Lung (tissue), 12 donors: ENCODE data around the gene SLC35E3. TPM values are rescaled to one million over a fixed set of nuclear protein-coding genes. Genes with fewer than 3 reads are reported as not detected.
"Not testable (repeated sequence)": the region's sequence is repeated elsewhere in the genome, so short reads cannot be mapped to it uniquely, and the experiment has no call there.

ENCODE experiments used
- ATAC-seq: fragments of 200-7000 bp; cut with Tn5 transposase; one replicate; pipeline ENCODE4 v1.9.1; 2020; ENCODE audit warnings: moderate number of reproducible peaks; ENCODE audit not compliant: insufficient read depth, low FRiP score
- DNase-seq, 3 donors: peaks; one replicate each; pipeline ENCODE4 v3.0.0-alpha.2; 2013 to 2017
- H3K27ac ChIP-seq, 2 donors: one replicate each; pipeline ENCODE4 v1.5.1; 2013; ENCODE audit warnings: mild to moderate bottlenecking in 2 of 2, moderate library complexity in 2 of 2, control low read depth in 1 of 2, inconsistent platforms in 1 of 2, low read depth in 1 of 2, low read length in 1 of 2
- H3K27me3 ChIP-seq, 3 donors: one replicate each; pipeline ENCODE4 v1.5.1; 2013; ENCODE audit warnings: low read length in 2 of 3; ENCODE audit not compliant: control insufficient read depth in 3 of 3, insufficient read depth in 3 of 3
- H3K36me3 ChIP-seq, 4 donors: one replicate each; pipeline ENCODE4 v1.5.1; 2013; ENCODE audit warnings: low read length in 4 of 4, mild to moderate bottlenecking in 1 of 4, moderate library complexity in 1 of 4; ENCODE audit not compliant: control insufficient read depth in 4 of 4, insufficient read depth in 4 of 4
- H3K4me1 ChIP-seq, 5 donors: one replicate each; pipeline ENCODE4 v1.5.1; 2013; ENCODE audit warnings: low read length in 5 of 5, mild to moderate bottlenecking in 2 of 5, moderate library complexity in 1 of 5; ENCODE audit not compliant: control insufficient read depth in 5 of 5, insufficient read depth in 5 of 5
- H3K4me3 ChIP-seq: one replicate; pipeline ENCODE4 v1.5.1; 2013; ENCODE audit warnings: mild to moderate bottlenecking, control low read depth, moderate library complexity
- H3K9ac ChIP-seq, 2 donors: one replicate each; pipeline ENCODE4 v1.5.1; 2013; ENCODE audit warnings: low read length in 2 of 2, control low read depth in 1 of 2; ENCODE audit not compliant: insufficient read depth in 1 of 2
- H3K9me3 ChIP-seq, 4 donors: one replicate each; pipeline ENCODE4 v1.5.1; 2013; ENCODE audit warnings: low read length in 3 of 4, mild to moderate bottlenecking in 1 of 4, moderate library complexity in 1 of 4; ENCODE audit not compliant: control insufficient read depth in 4 of 4, insufficient read depth in 3 of 4
- WGBS, 2 donors: extraction: QIAGEN DNeasy Blood & Tissue Kit; methylation state at CpG; one replicate each; pipeline ENCODE4 v1.1.7; 2013; 5-methylcytosine and 5-hydroxymethylcytosine counted together
- polyA plus RNA-seq, 2 donors: library from polyadenylated mRNA; stranded (reverse); fragments of 200-250 nt; gene quantifications; one replicate each; pipeline ENCODE4 v1.2.1, GENCODE V29; 2013
- total RNA-seq, 2 donors: library from RNA; depleted of rRNA in 1 of 2; stranded (reverse); fragments of >200 nt in 1 of 2; gene quantifications; one replicate each; pipeline ENCODE4 v1.2.1, GENCODE V29; 2014 to 2021
- TF ChIP-seq, protein P1 (sequence below): IDR thresholded peaks from 2 replicates; pipeline ENCODE4 v1.5.1; 2012; ENCODE audit warnings: mild to moderate bottlenecking; ENCODE audit errors: control extremely low read depth, extremely low read depth
- donor health status: control.
- donor health status: control.
- donor health status: Bipolar disorder and iron deficiency.
- donor health status: healthy.
- donor health status: DM: yes; HTN: yes; CAD: no.

Gene SLC35E3
- total and polyA plus RNA-seq, 4 donors = 4.0 to 14.4 (median 9.0) TPM

DNA sequence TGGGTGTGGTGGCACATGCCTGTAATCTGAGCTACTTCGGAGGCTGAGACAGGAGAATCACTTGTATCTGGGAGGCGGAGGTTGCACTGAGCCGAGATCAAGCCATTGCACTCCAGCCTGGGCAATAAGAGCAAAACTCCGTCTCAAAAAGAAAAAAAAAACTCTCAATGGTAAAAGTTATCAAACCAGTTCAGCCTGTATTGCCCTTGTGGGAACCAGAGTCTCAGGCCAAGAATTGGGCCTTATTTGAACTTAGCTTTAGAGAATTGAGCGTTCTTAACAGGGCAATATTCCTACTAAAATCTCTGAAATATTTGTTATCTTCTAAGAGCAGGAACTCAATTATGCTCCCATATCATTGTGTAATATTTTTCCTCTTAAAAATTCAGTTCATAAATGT, 54.3 kb downstream of the SLC35E3 start:
- WGBS, 2 donors = 73 to 84% methylated on average over 5 of the region's 5 CpGs
- H3K27ac ChIP-seq = no peak overlapping the region
- DNase-seq (peak in 2 of 3 donors; percentile 30 to 58), ATAC-seq (no peak)
- H3K9ac ChIP-seq = no peak overlapping the region
- H3K4me1 ChIP-seq = peaks cover 0 to 5% (median 0%) of the 10 kb centered on the region in 5 donors
- peaks cover 0 to 2% (median 0%) of the 10 kb centered on the region in 3 donors for H3K27me3 ChIP-seq
- TF ChIP-seq, protein P1, sequence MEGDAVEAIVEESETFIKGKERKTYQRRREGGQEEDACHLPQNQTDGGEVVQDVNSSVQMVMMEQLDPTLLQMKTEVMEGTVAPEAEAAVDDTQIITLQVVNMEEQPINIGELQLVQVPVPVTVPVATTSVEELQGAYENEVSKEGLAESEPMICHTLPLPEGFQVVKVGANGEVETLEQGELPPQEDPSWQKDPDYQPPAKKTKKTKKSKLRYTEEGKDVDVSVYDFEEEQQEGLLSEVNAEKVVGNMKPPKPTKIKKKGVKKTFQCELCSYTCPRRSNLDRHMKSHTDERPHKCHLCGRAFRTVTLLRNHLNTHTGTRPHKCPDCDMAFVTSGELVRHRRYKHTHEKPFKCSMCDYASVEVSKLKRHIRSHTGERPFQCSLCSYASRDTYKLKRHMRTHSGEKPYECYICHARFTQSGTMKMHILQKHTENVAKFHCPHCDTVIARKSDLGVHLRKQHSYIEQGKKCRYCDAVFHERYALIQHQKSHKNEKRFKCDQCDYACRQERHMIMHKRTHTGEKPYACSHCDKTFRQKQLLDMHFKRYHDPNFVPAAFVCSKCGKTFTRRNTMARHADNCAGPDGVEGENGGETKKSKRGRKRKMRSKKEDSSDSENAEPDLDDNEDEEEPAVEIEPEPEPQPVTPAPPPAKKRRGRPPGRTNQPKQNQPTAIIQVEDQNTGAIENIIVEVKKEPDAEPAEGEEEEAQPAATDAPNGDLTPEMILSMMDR = no peak
- no peaks in the 10 kb centered on the region for H3K9me3 ChIP-seq
- no peak overlapping the region for H3K4me3 ChIP-seq
- H3K36me3 ChIP-seq = no peaks in the 10 kb centered on the region

DNA sequence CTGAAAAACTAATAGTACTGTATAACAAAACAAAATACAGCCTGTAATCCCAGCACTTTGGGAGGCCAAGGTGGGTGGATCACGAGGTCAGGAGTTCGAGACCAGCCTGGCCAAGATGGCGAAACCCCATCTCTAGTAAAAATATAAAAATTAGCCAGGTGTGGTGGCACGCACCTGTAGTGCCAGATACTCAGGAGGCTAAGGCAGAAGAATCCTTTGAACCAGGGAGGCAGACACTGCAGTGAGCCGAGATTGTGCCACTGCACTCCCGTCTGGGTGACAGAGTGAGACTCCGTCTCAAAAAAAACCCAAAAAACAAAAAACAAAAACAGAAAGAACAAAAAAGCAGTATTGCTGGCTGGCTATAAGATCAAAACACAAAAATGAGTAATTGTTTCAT, 55.1 kb downstream of the SLC35E3 start:
- not testable (repeated sequence) for H3K9me3 ChIP-seq, H3K36me3 ChIP-seq, H3K9ac ChIP-seq, H3K27me3 ChIP-seq, H3K4me3 ChIP-seq, DNase-seq, H3K4me1 ChIP-seq, H3K27ac ChIP-seq, ATAC-seq
- 99% methylated on average over 7 of the region's 7 CpGs for WGBS, 2 donors

DNA sequence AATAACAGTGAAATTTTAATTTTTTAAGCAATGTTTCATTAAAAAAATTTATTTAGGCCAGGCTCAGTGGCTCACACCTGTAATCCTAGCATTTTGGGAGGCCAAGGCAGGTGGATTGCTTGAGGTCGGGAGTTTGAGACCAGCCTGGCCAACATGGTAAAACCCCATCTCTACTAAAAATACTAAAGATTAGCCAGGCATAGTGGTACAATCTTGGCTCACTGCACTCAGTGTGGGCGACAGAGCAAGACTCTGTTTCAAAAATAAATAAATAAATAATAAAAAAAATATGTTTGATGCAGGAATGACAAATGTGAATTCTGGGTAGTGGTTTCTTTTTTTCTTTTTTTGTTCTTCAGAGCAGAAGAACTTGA, 56.4 kb downstream of the SLC35E3 start:
- WGBS, 2 donors = 87 to 94% methylated on average over 2 of the region's 2 CpGs
- not testable (repeated sequence) for H3K27ac ChIP-seq, DNase-seq, H3K27me3 ChIP-seq, H3K4me1 ChIP-seq, H3K9me3 ChIP-seq, ATAC-seq, H3K9ac ChIP-seq, H3K36me3 ChIP-seq, H3K4me3 ChIP-seq

DNA sequence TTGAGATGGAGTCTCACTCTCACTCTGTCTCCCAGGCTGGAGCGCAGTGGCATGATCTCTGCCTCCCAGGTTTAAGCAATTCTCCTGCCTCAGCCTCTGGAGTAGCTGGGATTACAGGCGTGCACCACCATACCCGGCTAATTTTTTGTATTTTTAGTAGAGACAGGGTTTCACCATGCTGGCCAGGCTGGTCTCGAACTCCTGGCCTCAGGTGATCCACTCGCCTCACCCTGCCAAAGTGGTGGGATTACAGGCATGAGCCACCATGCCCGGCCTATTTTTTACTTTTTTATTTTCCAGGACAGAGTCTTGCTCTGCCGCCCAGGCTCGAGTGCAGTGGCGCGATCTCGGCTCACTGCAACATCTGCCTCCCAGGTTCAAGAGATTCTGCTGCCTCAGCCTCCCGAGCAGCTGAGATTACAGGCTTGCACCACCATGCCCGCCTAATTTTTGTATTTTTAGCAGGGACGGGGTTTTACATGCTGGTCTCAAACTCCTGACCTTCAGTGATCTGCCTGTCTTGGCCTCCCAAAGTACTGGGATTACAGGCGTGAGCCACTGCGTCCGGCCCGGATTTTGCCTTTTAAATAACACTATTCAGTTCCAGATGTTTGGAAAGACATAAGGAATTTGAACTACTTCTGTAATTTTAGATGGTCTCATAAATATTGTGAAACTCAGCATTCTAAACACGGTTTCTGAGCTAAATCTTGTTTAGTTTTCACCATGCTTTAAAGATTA, 57.1 kb downstream of the SLC35E3 start:
- H3K36me3 ChIP-seq, H3K4me1 ChIP-seq, ATAC-seq, H3K27me3 ChIP-seq, H3K27ac ChIP-seq, H3K4me3 ChIP-seq, H3K9me3 ChIP-seq, H3K9ac ChIP-seq: not testable (repeated sequence)
- 88 to 92% methylated on average over 19 of the region's 19 CpGs for WGBS, 2 donors
- peak in 1 of 3 donors; percentile 10 for DNase-seq

DNA sequence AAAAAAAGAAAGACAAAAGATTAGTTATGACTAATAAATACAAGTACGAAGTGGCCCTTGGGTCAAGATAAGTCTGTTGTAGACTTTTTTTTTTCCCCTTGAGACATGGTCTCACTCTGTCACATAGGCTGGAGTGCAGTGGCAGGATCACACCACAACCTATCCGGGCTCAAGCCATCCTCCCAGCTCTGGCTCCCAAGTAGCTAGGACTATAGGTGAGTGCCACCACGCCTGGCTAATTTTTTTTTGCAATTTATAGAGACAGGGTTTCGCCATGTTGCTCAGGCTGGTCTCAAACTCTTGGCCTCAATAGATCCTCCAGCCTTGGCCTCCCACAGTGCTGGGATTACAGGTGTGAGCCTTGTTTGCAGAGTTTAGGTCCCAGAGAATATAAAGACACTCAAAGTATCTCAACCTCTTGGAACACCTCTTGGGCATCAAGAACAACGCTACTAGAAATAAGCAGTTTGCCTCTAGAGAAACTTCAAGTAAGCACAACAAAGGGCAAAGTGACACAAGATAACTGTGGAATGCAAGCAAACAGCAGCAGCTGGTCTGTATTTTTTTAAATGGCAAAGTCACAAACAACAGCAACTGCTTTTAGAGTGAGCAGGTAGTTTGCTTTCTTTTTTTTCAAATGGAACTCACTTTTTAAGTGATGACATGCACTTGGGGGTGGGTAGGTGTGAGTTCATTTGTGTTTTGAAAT, 58.1 kb downstream of the SLC35E3 start:
- H3K36me3 ChIP-seq = no peaks in the 10 kb centered on the region
- H3K27me3 ChIP-seq = peaks cover 0 to 3% (median 0%) of the 10 kb centered on the region in 3 donors
- ATAC-seq = no peak
- no peak overlapping the region for H3K27ac ChIP-seq
- DNase-seq = peak in 2 of 3 donors; percentile 13 to 24
- peaks cover 0 to 5% (median 0%) of the 10 kb centered on the region in 5 donors for H3K4me1 ChIP-seq
- no peak overlapping the region for H3K4me3 ChIP-seq
- no peak overlapping the region for H3K9ac ChIP-seq
- TF ChIP-seq, protein P1 = no peak
- 92 to 94% methylated on average over 5 of the region's 5 CpGs for WGBS, 2 donors
- no peaks in the 10 kb centered on the region for H3K9me3 ChIP-seq
